GM12878 (cell line): ENCODE measurements around the gene DENND4C. TPM values are rescaled to one million over a fixed set of nuclear protein-coding genes. Genes with fewer than 3 reads are reported as not detected.

Experiments used
- ATAC-seq: fragments of 200-7000 bp; cut with Tn5 transposase; 3 replicates; pipeline ENCODE4 v1.9.1; 2020; ENCODE audit warnings: mild to moderate bottlenecking, moderate library complexity
- BruUV-seq: library from RNA; stranded (reverse); fragments of 400-500 nt; replicated peaks from 2 replicates; lab custom pipeline; 2021; lab: Mats Ljungman, UMichigan
- CTCF ChIA-PET: fragments of 300-600 bp; sonication (Branson Sonifier 250); formaldehyde crosslinking; extraction: SDS; loops from one replicate; lab custom pipeline; 2021; ENCODE audit warnings: inconsistent platforms; lab: Yijun Ruan, JAX
- POLR2A ChIA-PET: fragments of 350-600 bp; formaldehyde crosslinking; extraction: SDS; loops from one replicate; lab custom pipeline; 2021; ENCODE audit warnings: inconsistent platforms; lab: Charles Lee
- RAD21 ChIA-PET: fragments of 300-600 bp; sonication (Branson Sonifier 250); formaldehyde crosslinking; loops from one replicate; lab custom pipeline; 2023; ENCODE audit warnings: antibody characterized with exemption; ENCODE audit not compliant: unreplicated experiment; lab: Charles Lee
- SMC1A ChIA-PET: fragments of 300-600 bp; sonication (Branson Sonifier 250); formaldehyde crosslinking; loops from one replicate; lab custom pipeline; 2023; ENCODE audit not compliant: unreplicated experiment, uncharacterized antibody; lab: Charles Lee
- DNase-seq: peaks from one replicate; pipeline ENCODE4 v3.0.0-alpha.2; 2011; ENCODE audit warnings: low read depth, low spot score
- FAIRE-seq: peaks from 3 replicates; lab custom pipeline; 2011; peaks lifted over from hg19 to GRCh38; lab: Jason Lieb, UNC
- H2AFZ ChIP-seq: 2 replicates; pipeline ENCODE4 v1.6.0; 2011; ENCODE audit warnings: low read depth, low read length, control low read depth; ENCODE audit not compliant: control insufficient read depth
- H3K27ac ChIP-seq: 2 replicates; pipeline ENCODE4 v1.5.1; 2011; ENCODE audit warnings: control low read depth; ENCODE audit not compliant: control insufficient read depth, insufficient read depth
- H3K27me3 ChIP-seq, 2 experiments: replicated peaks in 1 of 2; 2 replicates each; pipeline versions ENCODE4 v1.6.0 to v1.6.1; 2011; ENCODE audit warnings: low read length in 1 of 2; ENCODE audit not compliant: control insufficient read depth in 2 of 2, insufficient read depth in 2 of 2
- H3K36me3 ChIP-seq, 2 experiments: 2 replicates each; pipeline ENCODE4 v1.5.1; 2011; ENCODE audit warnings: low read length in 1 of 2; ENCODE audit not compliant: control insufficient read depth in 2 of 2, insufficient read depth in 2 of 2
- H3K4me1 ChIP-seq: 2 replicates; pipeline ENCODE4 v1.6.1; 2011; ENCODE audit warnings: mild to moderate bottlenecking, low read length, moderate library complexity, mixed read lengths; ENCODE audit not compliant: control insufficient read depth, insufficient read depth
- H3K4me2 ChIP-seq: 2 replicates; pipeline ENCODE4 v1.6.0; 2011; ENCODE audit warnings: control low read depth; ENCODE audit not compliant: control insufficient read depth, insufficient read depth
- H3K4me3 ChIP-seq: fragments of 200-600 bp; sonication (generic); 2 replicates; pipeline ENCODE4 v1.5.1; 2016
- H3K79me2 ChIP-seq: 2 replicates; pipeline ENCODE4 v1.6.0; 2011; ENCODE audit warnings: low read length; ENCODE audit not compliant: control insufficient read depth, insufficient read depth
- H3K9ac ChIP-seq: 2 replicates; pipeline ENCODE4 v1.8.0; 2011; ENCODE audit warnings: low read length, control low read depth, mixed read lengths; ENCODE audit not compliant: control insufficient read depth, insufficient read depth
- H3K9me3 ChIP-seq: replicated peaks from 3 replicates; pipeline ENCODE4 v1.5.1; 2011; ENCODE audit warnings: mild to moderate bottlenecking, low read length; ENCODE audit not compliant: control insufficient read depth, insufficient read depth
- H4K20me1 ChIP-seq: 2 replicates; pipeline ENCODE4 v1.6.0; 2011; ENCODE audit not compliant: control insufficient read depth, insufficient read depth
- ASH2L ChIP-seq: fragments of 300-600, 200-600 bp; sonication (generic); IDR thresholded peaks from 2 replicates; pipeline ENCODE4 v1.6.1; 2017; ENCODE audit warnings: low read depth, mild to moderate bottlenecking, borderline replicate concordance
- BCL3 ChIP-seq: IDR thresholded peaks from 2 replicates; pipeline ENCODE4 v1.6.1; 2011; ENCODE audit warnings: borderline replicate concordance, low read depth, mild to moderate bottlenecking, moderate library complexity, low read length; ENCODE audit not compliant: insufficient read depth, poor library complexity, severe bottlenecking
- CREM ChIP-seq: IDR thresholded peaks from 2 replicates; pipeline ENCODE4 v1.6.1; 2014; ENCODE audit warnings: antibody characterized with exemption, low read depth
- IKZF1 ChIP-seq: fragments of 450-650 bp; conservative IDR thresholded peaks from 2 replicates; pipeline ENCODE4 v1.6.1; 2017; ENCODE audit warnings: antibody characterized with exemption, mild to moderate bottlenecking
- IKZF2 ChIP-seq, 2 experiments: fragments of 450-650 bp; IDR thresholded peaks; 2 replicates each; pipeline ENCODE4 v1.6.1; 2017; ENCODE audit warnings: mild to moderate bottlenecking in 2 of 2, moderate library complexity in 2 of 2
- LARP7 ChIP-seq: fragments of 450-650 bp; IDR thresholded peaks from 2 replicates; pipeline ENCODE4 v1.6.1; 2017; ENCODE audit warnings: mild to moderate bottlenecking
- RAD51 ChIP-seq: fragments of 450-650 bp; IDR thresholded peaks from 2 replicates; pipeline ENCODE4 v1.6.1; 2016; ENCODE audit warnings: moderate library complexity, mild to moderate bottlenecking, inconsistent platforms
- RELA ChIP-seq: fragments of 450-650 bp; IDR thresholded peaks from 2 replicates; pipeline ENCODE4 v1.8.0; 2014; ENCODE audit warnings: borderline replicate concordance; ENCODE audit not compliant: partially characterized antibody
- TAF1 ChIP-seq: IDR thresholded peaks from 2 replicates; pipeline ENCODE4 v1.6.1; 2011; ENCODE audit warnings: mild to moderate bottlenecking, low read depth, low read length, borderline replicate concordance
- WGBS: methylation state at CpG from one replicate; pipeline ENCODE4 v1.1.6; 2016; ENCODE audit warnings: low lambda C conversion rate; ENCODE audit not compliant: insufficient replicate concordance, insufficient coverage; ENCODE audit errors: missing lambda C conversion rate; 5-methylcytosine and 5-hydroxymethylcytosine counted together
- in situ Hi-C: fragments of 300-500 bp; cut with MboI; formaldehyde crosslinking; loops from 9 replicates; pipeline ENCODE4 v1.14.3; 2018; ENCODE audit warnings: mixed read lengths
- intact Hi-C: fragments of 100-400 bp; cut with micrococcal nuclease; formaldehyde crosslinking; loops from one replicate; pipeline ENCODE4 v1.14.2; 2022; ENCODE audit not compliant: unreplicated experiment
- polyA plus RNA-seq, 11 experiments: library from polyadenylated mRNA; depleted of rRNA in 4 of 11; unstranded in 6 of 11; stranded (reverse) in 5 of 11; fragments of >200 nt; fragmentation: Nextera tagmentation in 4 of 11; fragmentation: Illumina TruSeq in 1 of 11; extraction: Ambion mirVana in 4 of 11; extraction: Trizol in 1 of 11; gene quantifications; 1 replicate in 1 of 11; 2 replicates in 10 of 11; pipeline versions ENCODE4 v1.2.1 to v1.2.3, GENCODE V29; 2011 to 2016; ENCODE audit warnings: inconsistent platforms in 2 of 11, missing spikeins in 2 of 11, low read depth in 1 of 11
- total RNA-seq, 4 experiments: library from RNA; depleted of rRNA in 3 of 4; stranded (reverse); fragments of >200 nt in 3 of 4; fragmentation: Illumina TruSeq in 1 of 4; extraction: Trizol in 1 of 4; gene quantifications; 2 replicates each; pipeline versions ENCODE4 v1.2.1 to v1.2.3, GENCODE V29; 2013 to 2021

The DENND4C gene
- total and polyA plus RNA-seq, 10 of the 15 experiments (the other 5 are each of a cell fraction or from before 2014, with no cell fraction given), result 8.2 to 49.3 (median 24.7) TPM

GRCh38 chr9:19379283-19379682 is 148.8 kb downstream of the DENND4C start:
- peak overlapping the region; percentile 88 for H3K27ac ChIP-seq
- no peak overlapping the region for H2AFZ ChIP-seq
- ChIA-PET RAD21 (interaction anchor here (1.0 to 1.8 kb wide), 4 partner anchors 74 to 331 kb away, joined by 3 to 5 read pairs (median 4); partner anchors contain the start of gene RRAGA), SMC1A (interaction anchor here (0.9 to 1.0 kb wide), 2 partner anchors 74 to 78 kb away, joined by 4 read pairs; no protein-coding TSS in a partner anchor), CTCF (interaction anchor here (1.4 to 5.8 kb wide), 3 partner anchors 20 to 85 kb away, joined by 3 to 31 read pairs (median 7); no protein-coding TSS in a partner anchor), POLR2A (interaction anchor here (1.2 to 1.5 kb wide), 3 partner anchors 17 to 330 kb away, joined by 3 to 5 read pairs (median 5); partner anchors contain the start of gene RRAGA)
- in situ Hi-C loops (no loop called here), intact Hi-C loops (loop anchor here (2.0 kb wide), 1 partner anchor 148 kb away; the partner anchor contains the start of gene DENND4C)
- H3K79me2 ChIP-seq, result peaks cover 47% of the 10 kb centered on the region
- peaks cover 5% of the 10 kb centered on the region for H3K4me1 ChIP-seq
- H3K4me3 ChIP-seq, result peak overlapping the region; percentile 82
- H3K36me3 ChIP-seq, result peaks cover 7 to 32% of the 10 kb centered on the region in 2 experiments
- under 1% methylated on average over 12 of the region's 12 CpGs for WGBS
- no peaks in the 10 kb centered on the region for H3K27me3 ChIP-seq
- H4K20me1 ChIP-seq, result no peaks in the 10 kb centered on the region
- ATAC-seq (0 out of 3 replicates have a peak, but pooled peaks have one; percentile 1), FAIRE-seq (no peak), DNase-seq (no peak)
- no peaks in the 10 kb centered on the region for H3K9me3 ChIP-seq
- BruUV-seq, result no TSS peak
- H3K9ac ChIP-seq, result peak overlapping the region; percentile 97
- TF ChIP-seq IKZF1, result no peak
- TF ChIP-seq RELA, result no peak
- TF ChIP-seq LARP7, result no peak
- TF ChIP-seq IKZF2 (IDR thresholded peaks at IDR 0.05), result no peak
- 0 out of 2 replicates have a peak, but pooled peaks have one; percentile 16 for TF ChIP-seq TAF1
- no peak for TF ChIP-seq RAD51
- no peak for TF ChIP-seq BCL3
- TF ChIP-seq ASH2L, result no peak
- TF ChIP-seq CREM, result no peak
- peak overlapping the region; percentile 79; the same call in 1 of the 2 replicates for H3K4me2 ChIP-seq
